Measurements from ENCODE around the gene KCNJ10.

KCNJ10 gene

GRCh38 chr1:159960721-159961381 is 109.1 kb downstream of the KCNJ10 start:
- Histone ChIP-seq H3K36me3 (ENCODE audit: insufficient read depth, low read length) (no peaks in the 10 kb centered on the region), H3K4me1 (ENCODE audit: insufficient read depth, low read length) (no peaks in the 10 kb centered on the region), H3K4me2 (ENCODE audit: insufficient read depth, low read length) (no peak overlapping the region), H4K20me1 (ENCODE audit: insufficient read depth, low read length) (no peaks in the 10 kb centered on the region), H3K9me3 (ENCODE audit: insufficient read depth, low read length, severe bottlenecking) (no peaks in the 10 kb centered on the region), H2AFZ (ENCODE audit: low read depth, low read length) (no peak overlapping the region), H3K27ac (ENCODE audit: low read length) (no peak overlapping the region), H3K27me3 (ENCODE audit: insufficient read depth, low read length, poor library complexity) (peaks cover 25% of the 10 kb centered on the region), H3K9ac (ENCODE audit: low read depth, low read length) (no peak overlapping the region), H3K4me3 (ENCODE audit: low read depth in 1 of 2, low read length in 2 of 2) (no peak overlapping the region), H3K79me2 (ENCODE audit: insufficient read depth, low read length) (no peaks in the 10 kb centered on the region)
- no peak for DNase-seq
- TF ChIP-seq, protein P1, sequence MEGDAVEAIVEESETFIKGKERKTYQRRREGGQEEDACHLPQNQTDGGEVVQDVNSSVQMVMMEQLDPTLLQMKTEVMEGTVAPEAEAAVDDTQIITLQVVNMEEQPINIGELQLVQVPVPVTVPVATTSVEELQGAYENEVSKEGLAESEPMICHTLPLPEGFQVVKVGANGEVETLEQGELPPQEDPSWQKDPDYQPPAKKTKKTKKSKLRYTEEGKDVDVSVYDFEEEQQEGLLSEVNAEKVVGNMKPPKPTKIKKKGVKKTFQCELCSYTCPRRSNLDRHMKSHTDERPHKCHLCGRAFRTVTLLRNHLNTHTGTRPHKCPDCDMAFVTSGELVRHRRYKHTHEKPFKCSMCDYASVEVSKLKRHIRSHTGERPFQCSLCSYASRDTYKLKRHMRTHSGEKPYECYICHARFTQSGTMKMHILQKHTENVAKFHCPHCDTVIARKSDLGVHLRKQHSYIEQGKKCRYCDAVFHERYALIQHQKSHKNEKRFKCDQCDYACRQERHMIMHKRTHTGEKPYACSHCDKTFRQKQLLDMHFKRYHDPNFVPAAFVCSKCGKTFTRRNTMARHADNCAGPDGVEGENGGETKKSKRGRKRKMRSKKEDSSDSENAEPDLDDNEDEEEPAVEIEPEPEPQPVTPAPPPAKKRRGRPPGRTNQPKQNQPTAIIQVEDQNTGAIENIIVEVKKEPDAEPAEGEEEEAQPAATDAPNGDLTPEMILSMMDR (IDR thresholded peaks at IDR 0.05; ENCODE audit: borderline replicate concordance, extremely low read depth, low read length, poor library complexity, severe bottlenecking) = no peak
- TF ChIP-seq EZH2 (IDR thresholded peaks at IDR 0.05; ENCODE audit: borderline replicate concordance, low read depth, low read length, severe bottlenecking) = no peak
- no peak for ATAC-seq (ENCODE audit: insufficient read depth, low read depth)

GRCh38 chr1:159959451-159959850 is 110.5 kb downstream of the KCNJ10 start:
- Histone ChIP-seq H3K9ac (ENCODE audit: low read depth, low read length) (no peak overlapping the region), H3K4me3 (ENCODE audit: low read depth in 1 of 2, low read length in 2 of 2) (no peak overlapping the region), H4K20me1 (ENCODE audit: insufficient read depth, low read length) (no peaks in the 10 kb centered on the region), H3K4me2 (ENCODE audit: insufficient read depth, low read length) (no peak overlapping the region), H3K27ac (ENCODE audit: low read length) (no peak overlapping the region), H3K79me2 (ENCODE audit: insufficient read depth, low read length) (no peaks in the 10 kb centered on the region), H3K9me3 (ENCODE audit: insufficient read depth, low read length, severe bottlenecking) (no peaks in the 10 kb centered on the region), H2AFZ (ENCODE audit: low read depth, low read length) (no peak overlapping the region), H3K4me1 (ENCODE audit: insufficient read depth, low read length) (no peaks in the 10 kb centered on the region), H3K36me3 (ENCODE audit: insufficient read depth, low read length) (no peaks in the 10 kb centered on the region), H3K27me3 (ENCODE audit: insufficient read depth, low read length, poor library complexity) (peaks cover 16% of the 10 kb centered on the region)
- TF ChIP-seq, protein P1 (IDR thresholded peaks at IDR 0.05; ENCODE audit: borderline replicate concordance, extremely low read depth, low read length, poor library complexity, severe bottlenecking) = no peak
- TF ChIP-seq EZH2 (IDR thresholded peaks at IDR 0.05; ENCODE audit: borderline replicate concordance, low read depth, low read length, severe bottlenecking) = no peak
- DNase-seq = no peak
- ATAC-seq (ENCODE audit: insufficient read depth, low read depth) = no peak

- ATAC-seq (ENCODE audit: insufficient read depth, low read depth) = no peak
These were observed 111.1 kb downstream of the KCNJ10 start for GRCh38 chr1:159958719-159959380.

More at GRCh38 chr1:159958719-159959380, 111.1 kb downstream of the KCNJ10 start:
- H4K20me1 ChIP-seq (ENCODE audit: insufficient read depth, low read length) = no peaks in the 10 kb centered on the region
- DNase-seq = no peak
- TF ChIP-seq, protein P1 (IDR thresholded peaks at IDR 0.05; ENCODE audit: borderline replicate concordance, extremely low read depth, low read length, poor library complexity, severe bottlenecking) = no peak
- no peak for TF ChIP-seq EZH2 (IDR thresholded peaks at IDR 0.05; ENCODE audit: borderline replicate concordance, low read depth, low read length, severe bottlenecking)
- no peaks in the 10 kb centered on the region for H3K4me1 ChIP-seq (ENCODE audit: insufficient read depth, low read length)
- no peaks in the 10 kb centered on the region for H3K36me3 ChIP-seq (ENCODE audit: insufficient read depth, low read length)
- peaks cover 16% of the 10 kb centered on the region for H3K27me3 ChIP-seq (ENCODE audit: insufficient read depth, low read length, poor library complexity)
- H3K27ac ChIP-seq (ENCODE audit: low read length) = no peak overlapping the region
- H3K9ac ChIP-seq (ENCODE audit: low read depth, low read length) = no peak overlapping the region
- no peak overlapping the region for H2AFZ ChIP-seq (ENCODE audit: low read depth, low read length)
- H3K79me2 ChIP-seq (ENCODE audit: insufficient read depth, low read length) = no peaks in the 10 kb centered on the region
- H3K4me2 ChIP-seq (ENCODE audit: insufficient read depth, low read length) = no peak overlapping the region
- H3K9me3 ChIP-seq (ENCODE audit: insufficient read depth, low read length, severe bottlenecking) = no peaks in the 10 kb centered on the region
- no peak overlapping the region for H3K4me3 ChIP-seq (ENCODE audit: low read depth in 1 of 2, low read length in 2 of 2)
